Hypothalamus (tissue), 51 donors: ENCODE data around the gene KIF25.
A peak's percentile ranks its signal among the peaks of the same experiment; 100 is the strongest.
"Not testable (repeated sequence)": the region's sequence is repeated elsewhere in the genome, so short reads cannot be mapped to it uniquely, and the experiment has no call there.

Experiments
- DNase-seq, 51 donors: peaks; one replicate each; lab custom pipeline; 2025; lab: John Stamatoyannopoulos, UW

Gene KIF25

DNA sequence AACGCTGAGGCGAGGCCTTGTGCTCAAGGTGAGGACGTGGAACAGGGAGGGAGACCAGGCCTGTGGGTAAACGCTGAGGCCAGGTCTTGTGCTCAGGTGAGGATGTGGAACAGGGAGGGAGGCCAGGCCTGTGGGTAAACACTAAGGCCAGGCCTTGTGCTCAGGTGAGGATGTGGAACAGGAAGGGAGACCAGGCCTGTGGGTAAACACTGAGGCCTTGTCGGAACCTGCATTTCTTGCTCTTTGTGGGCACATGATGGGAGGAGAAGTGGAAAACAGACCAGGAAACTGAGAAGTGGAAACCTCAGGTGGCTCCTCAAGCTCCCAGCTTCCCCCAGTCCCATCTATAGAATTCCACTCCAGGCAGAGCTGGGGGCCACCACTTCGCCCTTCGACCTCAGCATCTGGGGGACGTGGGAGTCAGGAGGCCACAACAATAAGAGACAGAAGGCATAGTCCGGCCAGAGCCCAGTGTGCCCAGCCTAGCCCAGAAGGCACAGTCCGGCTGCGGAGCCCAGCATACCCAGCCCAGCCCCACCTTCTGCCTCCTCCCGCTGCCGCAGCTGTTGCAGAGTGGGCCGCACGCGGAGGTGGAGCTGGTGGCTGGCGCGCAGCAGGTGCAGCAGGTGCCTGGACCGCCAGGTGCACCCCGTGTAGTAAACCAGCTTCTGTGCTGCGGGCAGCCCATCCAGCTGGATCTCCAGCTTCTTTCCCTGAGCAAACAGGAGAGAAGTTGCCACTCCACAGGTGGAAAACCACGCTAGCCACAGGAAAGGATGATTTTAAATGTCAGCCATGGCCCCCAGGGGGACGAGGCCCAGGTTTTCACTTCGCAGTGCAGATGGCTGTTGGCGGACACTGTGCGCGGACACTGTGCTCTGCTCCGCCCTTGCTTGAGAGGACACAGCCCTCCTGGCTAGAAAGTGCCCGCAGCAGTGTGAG is 64.1 kb downstream of the KIF25 start:
- no peak for DNase-seq

DNA sequence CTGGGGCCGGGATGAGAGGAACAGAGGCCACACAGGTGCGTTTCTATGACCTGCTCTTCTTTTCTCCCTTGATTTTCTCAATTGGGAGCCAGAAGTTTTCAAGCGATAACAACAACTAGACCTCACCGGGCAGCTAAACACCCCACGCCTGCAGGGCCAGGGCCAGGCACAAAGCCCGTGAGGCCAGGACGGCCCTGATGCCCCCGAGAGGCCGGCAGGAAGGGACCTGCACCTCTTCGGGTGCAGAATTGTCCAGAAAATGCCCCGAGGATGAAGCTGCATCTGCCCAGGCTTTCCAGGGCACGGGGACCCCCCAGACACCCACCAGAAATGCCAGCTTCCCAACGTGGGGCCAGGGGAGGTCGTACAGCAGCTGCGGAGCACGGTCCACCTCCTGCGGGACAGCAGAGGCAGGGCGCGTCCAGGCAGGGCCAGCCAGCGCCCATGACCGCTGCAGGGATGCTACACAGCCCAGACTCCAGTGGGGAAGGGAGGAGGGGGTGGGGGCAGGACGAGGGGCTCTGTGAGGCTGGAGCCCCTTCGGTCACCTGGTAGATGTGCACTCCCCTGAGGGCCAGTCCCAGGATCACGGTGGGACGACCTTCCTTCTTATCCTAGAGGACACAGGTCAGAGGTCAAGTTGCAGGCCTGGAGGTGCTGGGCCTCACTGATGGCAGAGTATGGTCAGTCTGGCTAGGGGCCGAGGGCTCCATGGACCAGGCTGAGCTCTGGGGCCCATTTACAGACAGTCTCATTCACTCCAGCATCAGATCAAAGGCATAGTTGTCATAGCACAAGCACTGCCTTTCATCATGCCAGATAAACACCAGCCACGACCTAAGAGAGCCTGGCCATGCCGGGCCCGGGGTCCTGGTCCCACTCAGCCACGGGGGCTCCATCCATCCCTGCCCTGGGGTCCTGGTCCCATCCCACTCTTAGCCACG is 65.1 kb downstream of the KIF25 start:
- DNase-seq, result no peak

DNA sequence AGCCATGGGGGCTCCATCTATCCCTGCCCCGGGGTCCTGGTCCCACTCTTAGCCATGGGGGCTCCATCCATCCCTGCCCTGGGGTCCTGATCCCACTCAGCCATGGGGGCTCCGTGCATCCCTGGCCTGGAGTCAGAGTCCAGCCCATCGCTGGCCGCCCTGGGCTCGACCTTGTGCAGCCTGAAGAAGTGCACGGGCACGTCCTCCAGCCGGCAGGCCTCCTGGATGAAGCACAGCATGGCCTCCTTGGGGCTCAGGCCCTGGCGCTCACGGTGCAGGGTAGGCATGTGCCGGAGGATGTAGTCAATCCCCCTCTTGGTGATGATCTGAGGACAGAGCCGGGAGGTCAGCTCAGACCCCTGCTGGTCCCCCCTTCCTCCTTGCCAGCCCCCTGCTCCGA is 66.0 kb downstream of the KIF25 start:
- no peak for DNase-seq

DNA sequence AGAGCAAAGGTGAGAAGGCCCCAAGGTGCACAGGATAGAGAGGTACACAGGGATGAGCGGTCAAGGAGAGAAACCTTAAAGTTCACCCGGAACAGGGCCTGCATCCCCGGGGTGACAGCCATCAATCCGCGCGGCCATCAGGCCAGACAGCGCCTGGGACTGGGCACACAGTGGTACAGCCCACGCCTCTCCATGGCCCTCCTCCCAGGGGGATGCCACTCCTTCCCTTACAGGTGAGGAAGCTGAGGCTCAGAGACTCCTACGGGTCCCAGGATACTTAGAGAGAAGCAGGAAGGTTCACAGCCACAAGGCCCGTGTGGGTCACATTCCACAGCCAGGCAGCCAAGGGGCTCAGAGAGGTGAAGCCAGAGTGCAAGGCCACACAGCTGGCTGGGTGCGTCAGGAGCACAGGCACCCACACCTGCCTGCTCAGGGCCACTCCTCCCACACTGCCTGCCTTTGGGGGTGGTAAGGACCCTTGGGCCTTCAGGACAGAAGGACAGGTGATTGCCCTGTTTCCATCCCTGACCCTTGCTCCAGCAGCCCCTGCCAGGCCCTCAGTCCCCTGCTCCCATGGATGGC is 66.8 kb downstream of the KIF25 start:
- DNase-seq, result no peak

DNA sequence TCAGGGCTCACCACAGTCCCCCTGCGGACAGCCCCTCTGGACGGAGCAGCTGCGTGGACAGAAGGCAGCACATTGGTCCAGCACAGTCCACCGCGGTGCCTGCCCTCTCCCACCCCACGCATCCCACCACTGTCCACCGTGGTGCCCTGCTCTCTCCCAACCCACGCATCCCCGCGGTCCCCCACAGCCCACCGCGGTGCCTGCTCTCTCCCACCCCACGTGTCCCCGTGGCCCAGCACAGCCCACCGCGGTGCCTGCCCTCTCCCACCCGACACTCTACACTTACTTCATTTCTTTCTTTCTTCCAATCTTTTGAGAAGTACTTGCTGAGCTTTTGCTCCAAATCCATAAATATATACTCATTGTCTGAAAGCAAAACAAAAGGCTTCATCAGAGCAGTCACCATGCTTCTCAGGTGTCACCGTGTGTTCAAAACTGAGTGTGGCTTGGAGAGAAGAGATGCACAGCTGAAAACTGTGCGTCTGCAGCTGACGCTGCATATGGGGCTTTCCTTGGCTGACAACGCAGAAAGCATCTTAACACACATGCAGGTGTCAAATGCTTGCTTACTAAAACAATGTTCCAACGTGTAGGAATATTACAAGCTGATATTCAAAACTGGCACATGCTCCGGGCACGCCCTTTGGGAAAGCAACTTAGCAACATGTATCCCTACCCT is 69.7 kb downstream of the KIF25 start:
- no peak for DNase-seq

DNA sequence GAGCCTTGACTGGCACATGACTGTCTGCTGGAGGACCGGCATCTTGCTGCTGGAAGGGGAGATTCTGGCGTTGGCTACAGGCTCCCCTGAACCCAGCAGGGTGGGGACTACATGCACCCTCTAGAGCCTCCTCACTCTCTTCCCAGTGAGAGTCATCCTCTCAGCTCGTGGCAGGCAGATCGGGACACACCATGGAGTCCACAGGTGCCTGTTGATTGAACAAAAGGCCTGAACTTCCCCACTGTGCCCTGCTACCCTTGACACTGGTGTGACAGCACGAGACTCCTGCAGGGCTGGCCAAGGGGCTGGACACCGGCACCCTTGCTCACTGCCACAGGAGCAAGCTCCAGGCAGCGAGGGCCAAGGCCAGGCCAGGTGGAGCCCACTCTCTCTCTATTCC is 73.3 kb downstream of the KIF25 start:
- no peak for DNase-seq

DNA sequence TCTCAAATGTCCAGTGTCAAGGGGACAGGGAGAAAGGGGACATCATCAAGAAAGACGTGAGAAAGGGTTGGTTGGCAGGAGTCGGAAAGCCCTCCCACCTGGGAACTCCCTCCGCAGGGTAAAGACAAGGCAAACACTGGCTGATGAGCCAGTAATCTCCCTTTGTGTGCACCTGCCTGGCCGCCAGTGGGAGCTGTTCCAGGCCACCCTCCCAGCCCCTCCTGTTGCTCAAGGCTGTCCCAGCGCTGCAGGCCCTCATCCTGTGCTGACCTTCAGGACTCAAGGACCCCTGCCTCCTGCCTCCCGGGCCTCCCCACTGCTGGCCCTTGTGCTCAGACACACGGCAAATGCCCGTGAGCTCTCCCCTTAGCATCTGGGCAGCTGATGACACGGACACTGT is 74.1 kb downstream of the KIF25 start:
- no peak for DNase-seq

DNA sequence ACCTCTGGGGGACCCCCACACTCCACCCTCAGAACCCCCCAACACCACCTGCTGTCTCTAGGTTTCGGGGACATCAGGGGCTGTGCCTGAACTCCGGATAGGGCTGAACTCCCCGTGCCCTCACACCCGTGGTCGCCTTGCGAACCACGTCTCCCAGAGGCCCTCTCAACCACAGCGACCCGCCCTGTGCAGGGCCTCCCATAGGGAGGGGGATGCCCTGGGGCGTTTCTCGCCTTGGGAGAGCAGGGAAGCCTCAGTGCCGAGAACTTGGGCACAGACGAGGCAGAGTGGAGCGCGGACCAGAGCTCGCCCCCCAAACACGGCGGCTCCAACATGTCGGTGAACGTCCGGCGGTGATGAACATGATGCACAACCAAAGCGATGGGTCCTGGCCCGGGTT is 74.8 kb downstream of the KIF25 start:
- DNase-seq, result no peak

DNA sequence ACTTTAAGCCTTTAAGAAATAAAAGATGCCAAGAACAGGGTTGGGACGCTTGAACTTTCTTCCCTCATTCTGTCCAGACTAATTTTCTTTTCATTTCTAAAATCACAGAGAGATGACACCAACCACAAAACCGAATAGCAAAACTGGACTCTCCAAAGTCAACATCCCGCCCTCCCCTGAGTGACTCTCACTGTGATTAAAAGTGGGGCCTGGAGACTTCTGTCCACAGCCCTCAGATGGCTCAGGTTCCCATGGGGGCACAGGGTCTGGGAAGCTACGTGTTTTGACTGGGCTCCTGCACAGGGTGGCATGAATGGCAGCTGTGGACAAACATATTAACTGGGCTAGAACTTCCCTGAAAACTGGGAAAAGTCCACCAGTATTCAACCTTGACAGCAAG is 75.3 kb downstream of the KIF25 start:
- no peak for DNase-seq

DNA sequence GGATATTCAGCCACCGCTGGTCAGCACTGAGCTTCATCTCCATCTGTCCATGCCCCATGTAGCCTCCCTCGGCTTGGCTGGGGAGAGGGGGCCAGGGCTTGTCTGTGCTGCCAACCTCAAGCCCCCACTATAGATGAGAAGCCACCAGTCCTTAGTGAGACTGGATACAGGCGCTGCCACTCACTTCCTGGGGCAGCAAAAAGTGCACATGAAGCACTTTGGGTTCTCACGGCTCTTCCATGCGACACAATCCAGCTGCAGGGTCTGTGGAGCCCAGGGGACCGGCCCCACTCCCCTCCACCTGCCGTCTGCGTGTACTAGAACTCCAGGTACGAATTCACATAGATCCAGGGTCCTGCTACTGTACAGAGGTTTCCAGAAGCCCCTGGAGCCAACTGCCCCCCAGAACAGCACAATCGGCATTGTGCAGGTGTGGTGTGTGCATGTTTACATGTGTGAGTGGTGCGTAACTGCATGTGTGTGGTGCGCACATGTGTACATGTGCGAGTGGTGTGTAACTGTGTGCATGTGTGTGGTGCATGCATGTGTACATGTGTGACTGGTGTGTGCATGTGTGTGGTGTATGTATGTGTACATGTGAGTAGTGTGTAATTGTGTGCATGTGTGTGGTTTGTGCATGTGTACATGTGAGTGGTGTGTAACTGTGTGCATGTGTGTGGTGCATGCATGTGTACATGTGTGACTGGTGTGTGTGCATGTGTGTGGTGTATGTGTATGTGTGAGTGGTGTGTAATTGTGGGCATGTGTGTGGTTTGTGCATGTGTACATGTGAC is 76.7 kb downstream of the KIF25 start:
- no peak for DNase-seq

DNA sequence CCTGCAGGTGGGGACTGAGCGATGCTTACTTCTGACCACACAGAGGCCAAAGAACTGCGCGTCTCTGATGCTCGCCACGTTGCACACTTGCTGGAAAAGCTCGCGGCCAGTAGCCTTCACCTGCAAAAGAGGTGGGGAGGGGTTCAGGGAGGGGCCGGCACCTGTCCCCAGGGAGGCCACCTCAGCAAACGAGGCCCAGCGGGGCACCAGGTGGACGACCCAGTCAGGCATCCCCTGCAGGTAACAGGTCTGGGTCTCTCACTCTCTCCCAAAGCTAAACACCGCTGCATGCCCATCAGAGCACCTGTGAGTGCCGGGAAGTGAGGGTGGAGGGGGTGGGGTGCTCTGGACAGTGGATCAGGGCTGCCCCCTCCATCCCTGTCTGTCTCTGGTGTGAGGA is 77.7 kb downstream of the KIF25 start:
- DNase-seq, result no peak

DNA sequence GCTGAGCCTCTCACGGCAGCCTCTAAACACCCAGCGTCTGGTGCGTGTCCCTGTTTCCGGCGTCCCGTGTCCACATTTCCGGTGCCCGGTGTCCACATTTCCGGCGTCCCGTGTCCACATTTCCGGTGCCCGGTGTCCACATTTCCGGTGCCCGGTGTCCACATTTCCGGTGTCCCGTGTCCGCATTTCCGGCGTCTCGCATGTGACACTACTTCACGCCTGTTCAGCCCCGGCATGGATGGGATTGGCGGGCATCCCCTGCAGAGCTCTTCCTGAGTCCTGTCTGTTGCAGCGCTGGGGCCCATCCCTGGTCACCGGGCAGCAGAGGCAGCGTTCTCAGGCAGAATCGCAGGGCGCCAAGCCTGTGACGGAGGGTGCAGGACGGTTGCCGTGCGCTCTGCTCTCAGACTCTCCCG is 78.3 kb downstream of the KIF25 start:
- no peak for DNase-seq

DNA sequence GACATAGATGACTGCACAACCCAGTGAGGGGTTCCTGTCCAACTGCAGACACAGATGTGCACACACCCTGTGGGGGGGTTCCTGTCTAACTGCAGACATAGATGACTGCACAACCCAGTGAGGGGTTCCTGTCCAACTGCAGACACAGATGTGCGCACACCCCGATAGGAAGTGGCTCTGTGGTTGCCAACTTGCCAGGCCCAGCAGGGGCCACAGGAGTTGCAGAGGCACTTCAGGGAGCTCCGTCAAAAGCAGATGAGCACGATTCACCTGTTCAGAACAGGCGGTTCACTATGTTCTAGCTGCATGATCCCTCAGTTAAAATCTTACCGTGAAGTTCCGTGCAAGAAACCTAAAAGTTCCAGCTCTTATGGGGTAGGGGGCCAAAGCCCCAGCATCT is 79.9 kb downstream of the KIF25 start:
- not testable (repeated sequence) for DNase-seq

DNA sequence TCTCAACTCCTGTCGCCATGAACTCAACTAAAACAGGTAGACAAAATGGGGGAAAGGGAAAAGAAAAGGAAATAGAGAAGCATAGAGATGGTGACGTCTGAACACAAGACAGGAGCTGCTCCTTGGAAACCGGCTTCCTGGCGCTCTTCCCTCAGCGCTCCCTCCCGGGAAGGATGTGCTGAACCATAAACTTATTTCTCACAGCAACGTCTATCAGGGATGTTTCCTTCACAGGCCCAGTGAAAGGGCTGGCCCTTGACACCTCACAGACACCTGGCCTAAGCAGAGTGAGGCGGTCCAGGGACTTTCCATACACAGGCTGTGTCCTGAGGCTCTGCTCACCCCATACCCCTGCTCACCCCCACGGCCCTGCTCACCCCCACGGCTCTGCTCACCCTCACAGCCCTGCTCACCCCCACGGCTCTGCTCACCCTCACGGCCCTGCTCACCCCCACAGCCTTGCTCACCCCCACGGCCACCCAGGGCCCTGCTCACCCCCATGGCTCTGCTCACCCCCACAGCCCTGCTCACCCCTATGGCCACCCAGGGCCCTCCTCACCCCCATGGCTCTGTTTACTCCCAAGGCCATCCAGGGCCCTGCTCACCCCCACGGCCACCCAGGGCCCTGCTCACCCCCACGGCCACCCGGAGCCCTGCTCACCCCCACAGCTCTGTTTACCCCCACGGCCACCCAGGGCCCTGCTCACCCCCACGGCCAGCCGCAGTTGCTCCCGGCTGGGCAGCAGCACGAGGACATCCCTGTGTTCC is 80.9 kb downstream of the KIF25 start:
- peak in 1 of 51 donors; percentile 3 for DNase-seq

DNA sequence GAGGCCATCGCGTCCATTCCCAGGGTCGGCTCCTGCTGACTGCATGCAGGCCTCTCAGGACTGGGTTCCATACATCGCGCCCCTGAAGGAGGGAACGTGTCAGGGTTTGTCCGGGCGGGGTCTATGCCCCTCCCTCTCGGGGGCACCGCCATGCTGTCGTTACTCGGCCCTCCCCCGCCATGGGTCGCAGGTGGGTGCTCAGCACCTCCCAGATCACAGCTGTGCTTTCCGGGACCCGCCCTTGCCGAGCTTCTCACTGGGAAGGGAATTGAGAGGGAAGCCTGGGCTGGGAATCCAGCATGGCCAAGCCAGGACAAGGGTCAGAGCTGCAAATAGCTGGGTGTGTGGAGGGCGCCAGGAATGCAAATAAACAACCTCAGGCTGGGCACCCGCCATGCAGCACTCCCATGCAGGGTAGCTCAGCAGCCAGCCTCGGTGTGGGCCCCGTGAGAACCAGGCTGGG is 81.5 kb downstream of the KIF25 start, which contains the start of gene FRMD1:
Gene FRMD1, minus strand, starts transcription at position 270 of the 463 bp plus-strand sequence. Its CDS starts 118 bp downstream, at position 152.
- DNase-seq, result no peak

DNA sequence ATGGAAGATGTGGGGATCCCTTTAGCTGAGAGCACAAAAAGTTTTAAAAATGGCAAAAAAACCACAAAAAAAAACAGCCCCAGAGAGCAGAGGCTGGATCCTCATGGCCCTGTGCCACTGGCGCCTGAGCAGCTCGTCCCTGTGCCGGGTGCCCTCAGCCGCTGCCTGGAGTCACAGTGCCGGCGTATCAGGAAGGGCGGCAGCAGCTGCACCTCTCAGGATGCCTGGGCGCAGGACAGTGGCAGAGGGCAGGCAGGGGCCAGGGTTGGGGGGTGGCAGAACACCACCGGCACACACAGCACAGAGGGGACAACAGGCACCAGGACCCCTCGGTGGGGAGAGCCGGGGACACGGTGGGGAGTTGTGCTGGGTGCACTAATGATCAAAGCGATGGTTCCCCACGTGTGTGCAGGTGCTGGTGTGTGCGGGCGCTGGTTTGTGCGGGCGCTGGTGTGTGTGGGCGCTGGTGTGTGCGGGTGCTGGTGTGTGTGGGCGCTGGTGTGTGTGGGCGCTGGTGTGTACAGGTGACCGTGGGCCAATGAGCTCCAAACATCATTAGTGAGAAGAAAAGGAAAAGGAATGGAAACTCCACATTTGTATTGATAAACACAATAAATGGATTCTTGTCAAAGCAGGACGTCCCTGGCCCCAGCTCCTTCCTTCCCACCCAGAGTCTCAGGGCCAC is 83.1 kb downstream of the KIF25 start:
- DNase-seq, result no peak

DNA sequence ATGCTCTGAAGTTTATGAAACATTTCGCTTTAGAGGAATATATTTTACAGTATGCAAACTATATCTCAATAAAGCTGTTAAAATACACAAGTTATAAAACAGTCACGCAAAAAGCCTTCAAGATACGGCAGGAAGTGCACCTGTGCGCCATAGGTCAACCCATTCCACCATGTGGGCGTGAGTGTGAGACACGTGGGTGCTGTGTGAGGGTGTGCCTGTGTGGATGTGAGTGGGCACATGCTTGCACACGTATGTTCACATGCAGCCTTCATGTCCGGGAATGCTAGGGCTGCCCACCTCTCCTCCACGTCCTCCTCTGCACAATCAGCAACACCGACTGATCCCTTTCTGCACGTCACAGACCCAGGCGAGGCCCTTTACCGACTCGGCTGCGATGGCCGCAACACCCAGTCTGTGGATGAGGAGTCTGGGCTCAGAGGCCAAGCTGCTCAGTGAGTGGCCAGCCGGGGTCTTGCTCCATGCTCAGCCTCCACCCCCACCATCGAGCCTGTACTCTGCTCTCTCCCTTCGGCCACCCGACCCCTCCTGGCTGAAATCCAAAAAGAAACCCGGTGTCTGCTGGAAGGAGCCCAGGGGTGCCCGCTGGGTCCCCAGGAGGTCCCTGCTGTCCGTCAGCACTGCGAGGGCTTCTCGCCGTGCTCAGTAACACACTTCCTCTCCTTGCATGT is 84.5 kb downstream of the KIF25 start:
- no peak for DNase-seq
